HG03571 (cell line): Measurements from ENCODE around the gene NEIL3.

Experiments
- ATAC-seq: cut with Tn5 transposase; IDR thresholded peaks from one replicate; pipeline ENCODE4 v1.9.1; 2021; ENCODE audit not compliant: unreplicated experiment

The NEIL3 gene

DNA sequence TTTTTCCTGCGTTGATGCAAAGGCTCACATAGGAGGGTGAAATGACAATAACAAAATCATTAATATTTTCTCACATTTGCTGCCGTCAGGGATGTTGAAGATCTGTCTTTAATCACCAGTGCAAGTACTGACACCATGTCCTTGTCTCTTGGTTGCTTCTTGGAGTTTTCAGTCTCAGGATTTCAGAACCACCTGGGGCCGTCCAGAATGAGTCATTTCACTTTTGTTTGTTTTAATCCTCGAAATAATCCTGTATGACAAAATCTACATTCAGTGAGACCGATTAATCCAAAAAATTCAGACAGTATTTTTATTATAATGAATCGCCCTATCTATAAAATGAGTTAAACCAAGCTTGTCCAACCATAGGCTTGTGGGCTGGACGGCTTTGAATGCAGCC is 47.2 kb downstream of the NEIL3 start:
- no peak for ATAC-seq

DNA sequence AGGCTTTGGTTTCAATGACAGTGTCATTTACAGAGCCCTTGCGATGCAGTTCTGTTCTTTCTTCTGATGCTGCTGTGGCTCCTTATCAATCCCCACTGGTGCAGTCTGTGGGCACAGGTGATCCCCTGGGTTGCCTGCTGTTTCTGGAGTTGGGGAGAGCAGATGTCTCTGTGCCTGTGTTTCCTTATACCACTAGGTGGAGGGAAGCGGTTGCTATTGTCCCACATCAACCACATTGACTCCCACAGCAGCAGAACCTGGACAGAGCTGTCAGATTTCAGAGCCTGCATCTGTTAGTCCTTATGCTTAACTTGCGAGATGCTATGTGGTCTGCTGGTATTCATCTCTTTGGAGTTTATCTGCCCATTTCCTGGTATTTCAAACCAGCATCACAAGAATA is 57.7 kb downstream of the NEIL3 start:
- no peak for ATAC-seq

DNA sequence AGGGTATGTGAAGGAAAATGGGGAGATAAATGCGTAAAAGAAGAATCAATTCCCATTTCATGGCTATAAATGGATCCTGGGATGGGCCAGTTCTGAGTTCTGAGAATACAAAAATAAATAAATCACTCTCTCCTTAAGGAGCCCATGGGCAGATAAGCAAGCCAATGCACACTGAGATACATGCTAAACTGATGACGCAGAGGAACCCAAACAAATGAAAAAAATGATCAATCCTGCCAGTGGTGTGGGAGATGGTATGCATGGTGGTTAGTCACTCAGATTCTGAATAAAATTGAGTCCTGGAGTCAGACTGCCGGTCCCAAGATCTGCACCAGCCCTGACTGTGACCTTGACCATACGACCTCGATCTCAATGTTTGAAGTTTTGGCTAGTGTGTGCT is 59.7 kb downstream of the NEIL3 start:
- ATAC-seq = no peak

DNA sequence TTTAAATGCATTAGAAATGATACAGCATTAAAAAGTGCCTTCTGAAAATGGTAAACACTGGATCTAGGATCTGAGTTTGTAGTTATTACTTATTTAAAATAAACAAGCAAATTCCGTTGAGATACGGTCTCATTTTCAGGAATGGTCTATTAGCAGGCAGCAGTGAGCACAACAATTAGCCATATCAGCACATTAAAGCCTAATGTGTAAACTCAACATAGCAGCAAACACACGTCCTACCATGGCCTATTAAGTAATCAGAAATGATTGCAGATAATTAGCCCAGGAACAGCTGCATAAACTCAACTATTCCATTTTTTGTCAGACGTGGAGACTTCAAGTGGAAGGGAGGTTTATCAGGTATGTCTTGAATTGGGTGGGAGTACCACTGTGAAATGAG is 61.8 kb downstream of the NEIL3 start:
- ATAC-seq = no peak

DNA sequence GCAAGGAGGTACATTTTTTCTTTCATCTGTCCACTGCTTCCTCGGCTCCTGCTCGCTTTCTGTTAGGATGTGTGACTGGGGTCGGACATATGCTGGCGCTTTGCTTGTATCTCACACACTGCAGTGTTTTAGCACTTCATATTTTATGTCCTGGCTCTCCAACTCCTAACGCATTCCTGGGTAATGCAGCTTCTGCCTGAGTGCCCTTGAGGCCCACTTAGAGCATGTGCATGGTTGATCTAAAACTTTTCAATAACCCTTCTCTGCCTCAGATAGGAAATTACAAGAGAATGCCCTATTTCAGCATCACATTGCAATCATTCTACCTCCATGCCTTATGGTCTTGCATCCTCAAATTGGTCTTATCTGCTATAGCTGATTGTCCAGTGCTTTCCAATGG is 65.3 kb downstream of the NEIL3 start:
- ATAC-seq = no peak

- no peak for ATAC-seq
Observed at GRCh38 chr4:177375372-177375771, 65.7 kb downstream of the NEIL3 start.

DNA sequence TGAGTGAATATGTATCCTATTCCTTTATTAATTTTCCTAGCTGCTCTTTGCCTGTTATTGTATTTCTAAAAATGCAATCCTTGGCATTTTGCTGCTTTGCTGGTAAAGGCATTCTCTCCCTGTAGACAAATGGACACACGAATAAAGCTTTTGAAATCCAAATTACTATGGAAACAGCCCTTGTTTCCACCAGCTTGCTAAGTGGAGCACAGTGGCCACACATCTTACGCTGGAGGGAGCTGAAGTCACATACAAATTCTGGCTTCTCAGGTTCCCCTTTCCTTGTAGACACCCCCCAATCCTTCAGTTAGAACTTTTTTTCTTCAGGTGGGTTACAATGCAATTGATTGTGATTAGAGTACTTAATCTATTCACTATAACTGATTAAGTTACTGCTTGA is 66.3 kb downstream of the NEIL3 start:
- ATAC-seq = no peak

DNA sequence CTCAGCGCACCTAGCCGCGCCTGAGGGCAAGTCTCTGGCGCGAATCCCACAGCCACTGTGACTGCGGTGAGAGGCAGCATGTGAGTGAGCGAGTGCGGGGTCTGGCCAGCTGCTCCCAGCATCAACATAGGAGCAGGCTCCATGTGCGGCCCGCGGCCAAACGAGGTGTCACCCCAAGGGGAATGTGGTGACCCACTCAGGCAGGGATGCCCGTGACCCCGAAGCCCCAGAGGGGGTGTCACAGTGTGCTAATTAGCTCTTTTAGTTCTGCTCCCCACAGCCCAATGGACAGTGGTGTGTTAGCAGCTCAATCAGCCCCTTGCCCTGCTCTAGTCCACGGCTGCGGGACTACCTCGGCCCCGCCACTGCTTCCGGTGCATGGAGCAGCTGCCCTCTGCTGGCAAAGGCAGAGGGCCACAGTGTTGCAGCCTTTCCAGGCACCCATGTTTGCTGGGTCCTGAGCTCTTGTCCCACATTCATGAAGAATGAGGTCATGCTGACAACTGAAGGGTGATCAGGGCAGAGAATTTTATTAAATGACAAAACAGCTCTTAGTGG is 71.1 kb downstream of the NEIL3 start:
- ATAC-seq = no peak

DNA sequence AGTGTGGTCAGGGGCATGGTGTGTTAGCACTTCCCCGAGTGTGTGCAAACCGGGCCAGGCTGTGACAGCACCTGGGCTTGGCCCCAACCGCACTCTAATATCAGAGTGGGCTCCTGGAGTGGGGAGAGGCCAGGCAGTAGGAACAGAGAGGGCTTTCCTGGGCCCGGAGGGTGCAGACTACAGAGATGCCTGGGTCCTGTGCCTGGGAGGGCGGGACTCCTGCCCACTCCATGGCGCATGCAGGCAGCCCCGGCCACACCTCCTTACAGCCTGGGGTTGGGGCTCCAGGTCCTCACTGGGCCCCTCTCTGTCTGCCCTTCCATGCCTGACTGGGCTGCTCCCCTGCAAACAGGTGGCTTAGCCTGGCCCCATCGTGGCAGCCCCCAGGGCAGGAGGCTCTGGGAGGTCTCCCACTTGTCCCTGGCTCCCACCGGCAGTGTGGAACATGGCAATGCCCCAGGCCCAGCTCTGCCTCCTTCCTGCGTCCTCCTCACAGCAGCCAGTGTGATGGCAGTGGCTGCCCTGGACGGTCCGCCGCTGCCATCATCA is 72.2 kb downstream of the NEIL3 start:
- ATAC-seq = no peak

DNA sequence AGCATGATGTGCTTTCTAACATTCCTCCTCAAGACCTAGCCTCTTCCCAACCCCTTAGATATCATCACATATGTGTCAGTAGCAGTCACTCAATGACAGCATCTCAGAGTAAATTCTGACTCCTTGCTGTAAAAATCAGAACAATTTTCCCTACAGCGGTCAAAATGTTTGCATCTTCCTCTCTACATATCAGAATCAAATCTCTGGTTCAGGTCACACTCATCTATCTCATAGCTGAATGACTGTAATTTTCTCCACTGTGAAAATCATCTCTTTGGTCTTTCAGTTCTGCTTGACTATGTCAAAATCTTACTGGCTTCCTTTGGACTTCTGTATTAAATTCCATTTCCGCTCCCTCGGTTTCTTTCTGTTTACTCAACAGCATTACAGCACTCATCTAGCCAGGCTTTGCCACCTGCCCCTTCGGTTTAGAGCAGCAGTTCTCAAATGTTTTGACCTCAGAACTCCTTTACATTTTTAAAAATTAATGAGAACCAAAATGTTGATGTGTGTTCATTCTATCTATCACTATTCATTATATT is 75.3 kb downstream of the NEIL3 start:
- ATAC-seq = no peak

DNA sequence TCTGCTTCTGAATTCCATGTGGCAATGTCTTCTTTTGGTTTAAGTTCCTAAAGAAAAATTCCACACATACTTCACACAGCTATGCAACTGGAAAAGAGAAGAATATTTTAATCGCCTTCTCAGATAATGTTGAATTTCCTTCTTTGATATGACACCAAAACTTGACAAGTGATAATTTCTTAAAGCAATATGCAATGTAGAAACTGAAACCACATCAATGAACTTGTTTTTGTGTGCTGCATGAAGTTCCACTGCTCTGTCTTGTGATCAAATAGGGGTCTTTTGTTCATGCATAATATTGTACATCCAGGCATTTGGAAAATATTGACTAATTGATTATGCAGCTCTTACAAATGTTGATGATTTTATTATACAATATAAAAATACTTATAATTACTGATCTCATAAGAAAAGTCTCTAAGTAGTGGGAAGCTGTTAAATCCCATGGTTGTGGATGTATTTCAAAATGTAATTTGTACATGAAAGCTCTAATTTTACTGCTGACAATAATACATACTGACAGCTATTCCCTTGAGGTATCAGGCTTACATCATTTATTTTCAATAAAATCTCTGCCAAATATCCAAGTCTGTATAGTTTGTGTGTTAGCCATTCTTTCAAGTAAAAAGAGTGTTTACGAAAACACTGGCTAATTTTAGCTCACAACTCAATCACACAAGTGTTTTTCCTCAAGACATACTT is 76.1 kb downstream of the NEIL3 start:
- no peak for ATAC-seq

DNA sequence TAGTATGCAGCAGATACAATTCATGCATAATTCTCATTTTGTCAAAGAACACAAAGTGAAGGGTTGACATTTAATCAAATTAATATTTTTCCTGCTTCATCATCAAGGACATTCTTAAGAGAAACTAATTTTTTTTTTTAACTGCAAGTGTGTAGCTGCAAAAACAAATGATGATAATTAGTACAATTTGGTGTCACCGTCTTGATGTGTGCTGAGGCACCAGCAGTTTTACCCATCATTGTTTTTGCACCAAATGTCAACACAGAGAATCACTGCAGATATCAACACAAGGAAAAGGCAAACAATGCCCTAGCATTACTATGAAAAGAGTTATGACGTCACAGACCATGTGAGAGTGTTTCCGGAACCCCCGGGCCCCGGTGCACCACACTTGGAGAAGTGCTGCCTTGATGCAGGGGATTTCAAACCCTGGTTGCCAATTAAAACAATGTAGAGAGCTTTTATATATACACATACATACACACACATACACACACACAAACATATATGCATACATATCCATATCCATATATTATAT is 76.7 kb downstream of the NEIL3 start:
- no peak for ATAC-seq

GRCh38 chr4:177391287-177391686 is 81.6 kb downstream of the NEIL3 start:
- no peak for ATAC-seq

DNA sequence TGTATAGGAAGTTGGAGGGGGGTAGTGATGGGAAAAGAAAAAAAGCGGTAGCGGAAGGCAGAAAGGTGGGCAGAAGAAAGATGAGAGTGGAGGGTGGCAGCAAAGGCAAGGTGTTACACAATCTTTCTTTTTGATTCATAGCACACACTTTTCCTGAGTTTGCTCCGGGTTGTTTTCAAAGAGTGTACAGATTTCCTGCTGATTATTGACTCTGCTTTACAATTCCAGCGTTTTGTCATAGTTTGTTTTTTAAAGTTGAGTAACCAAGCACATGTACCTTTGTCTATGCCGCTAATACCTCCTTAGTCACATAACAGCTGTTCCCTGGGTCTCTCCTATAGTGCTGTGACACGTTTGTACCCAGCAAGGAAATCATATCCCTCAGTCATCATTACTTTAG is 82.3 kb downstream of the NEIL3 start:
- no peak for ATAC-seq

DNA sequence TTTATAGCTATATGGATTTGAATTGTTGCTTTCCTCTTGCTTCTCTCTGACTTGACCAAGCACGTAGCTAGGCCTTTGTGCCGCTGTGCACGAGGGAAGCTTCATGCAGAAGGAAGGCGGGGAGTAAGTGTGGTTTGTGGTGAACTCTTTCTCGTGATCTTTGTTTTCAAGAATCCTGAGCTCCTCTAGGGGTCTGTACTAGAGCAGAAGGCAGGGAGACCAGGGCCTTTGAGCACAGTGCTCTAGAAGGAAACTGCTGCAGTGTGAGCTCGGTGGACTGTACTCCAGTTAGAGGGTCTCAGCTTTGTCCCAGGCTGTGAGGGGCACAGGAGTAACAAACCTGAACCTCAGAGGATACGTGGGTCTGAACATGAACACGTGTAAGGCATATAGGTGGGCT is 83.6 kb downstream of the NEIL3 start:
- no peak for ATAC-seq

DNA sequence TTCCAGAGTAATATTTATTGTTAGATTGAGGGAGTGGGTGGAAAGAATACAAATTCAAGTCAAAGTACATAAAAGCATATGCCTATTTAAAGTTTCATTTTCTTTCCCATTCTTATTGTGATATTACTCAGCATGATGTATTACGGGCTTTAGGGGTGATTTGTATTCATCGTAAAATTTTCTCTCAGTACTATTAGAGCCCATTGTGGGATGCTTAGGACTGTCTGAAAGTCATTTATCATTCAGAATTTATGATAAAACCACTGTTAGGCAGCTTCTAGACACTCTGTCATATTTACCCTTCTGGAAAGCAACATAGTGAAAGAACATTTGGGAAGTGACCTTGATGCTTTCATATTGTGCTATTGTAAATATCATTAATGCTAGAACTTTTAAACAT is 86.7 kb downstream of the NEIL3 start:
- no peak for ATAC-seq

- no peak for ATAC-seq
Observed at GRCh38 chr4:177400030-177400429, 90.4 kb downstream of the NEIL3 start.

DNA sequence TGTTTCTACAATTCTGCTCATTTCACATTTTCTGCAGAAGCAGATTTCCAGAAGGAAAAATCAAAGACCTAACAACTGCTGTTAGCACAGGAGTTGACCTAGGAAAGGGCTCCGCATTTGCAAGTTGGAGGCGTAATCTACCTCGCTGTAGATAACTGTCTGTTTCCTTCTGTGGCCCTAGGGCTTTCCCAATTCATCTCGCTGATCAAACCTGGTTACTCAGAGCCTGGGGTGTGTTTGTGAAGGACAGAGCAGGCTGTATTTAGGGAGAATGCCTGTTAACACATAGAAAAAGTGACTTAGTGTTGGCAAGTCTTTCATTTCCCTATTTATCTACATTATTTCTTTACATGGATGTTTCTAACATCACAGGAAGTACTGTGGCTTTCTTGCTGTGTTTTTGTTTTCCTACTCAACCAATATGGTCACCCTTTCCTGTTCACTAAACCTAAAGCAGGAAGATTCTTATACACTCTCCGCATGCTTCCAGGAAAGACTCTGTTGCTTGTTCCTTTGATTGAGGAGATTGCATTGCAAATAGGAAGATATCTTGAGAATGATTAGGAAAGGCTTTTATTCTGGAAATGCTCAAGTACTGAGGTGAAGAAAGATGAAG is 92.1 kb downstream of the NEIL3 start:
- no peak for ATAC-seq

- no peak for ATAC-seq
Observed at GRCh38 chr4:177403746-177404145, 94.1 kb downstream of the NEIL3 start.

DNA sequence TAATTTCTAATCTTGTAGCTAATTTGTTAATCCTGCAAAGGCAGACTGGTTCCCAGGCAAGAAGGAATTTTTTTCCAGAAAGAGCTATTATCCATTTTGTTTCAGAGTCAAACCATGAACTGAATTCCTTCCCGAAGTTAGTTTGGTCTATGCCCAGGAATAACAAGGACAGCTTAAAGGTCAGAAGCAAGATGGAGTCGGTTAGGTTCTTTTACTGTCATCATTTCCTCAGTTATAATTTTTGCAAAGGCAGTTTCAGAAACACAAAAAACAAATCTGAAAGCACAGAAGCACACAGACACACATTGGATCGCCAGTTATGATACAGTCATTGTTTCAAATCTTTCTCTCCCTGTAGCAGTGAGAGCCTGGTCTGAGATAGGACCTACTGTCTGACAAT is 94.7 kb downstream of the NEIL3 start:
- no peak for ATAC-seq

DNA sequence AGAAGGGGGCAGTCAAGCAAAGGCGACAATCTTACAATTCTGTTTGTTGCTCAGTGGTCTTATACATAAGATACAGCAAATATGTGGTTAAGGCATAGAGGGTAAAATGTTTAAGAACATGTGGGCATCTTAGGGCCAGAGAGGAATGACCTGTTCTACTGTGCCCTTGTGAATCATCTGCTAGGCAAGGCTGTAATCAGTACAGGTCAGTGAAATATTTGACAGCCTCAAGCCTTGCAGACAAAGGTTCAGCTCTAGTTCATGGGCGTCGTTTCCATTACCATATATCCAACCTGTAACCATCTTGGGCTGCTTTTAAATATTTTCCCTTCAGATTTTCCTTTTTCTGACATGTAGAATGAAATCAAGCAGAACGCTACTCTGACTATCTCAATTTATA is 95.3 kb downstream of the NEIL3 start:
- ATAC-seq = no peak

DNA sequence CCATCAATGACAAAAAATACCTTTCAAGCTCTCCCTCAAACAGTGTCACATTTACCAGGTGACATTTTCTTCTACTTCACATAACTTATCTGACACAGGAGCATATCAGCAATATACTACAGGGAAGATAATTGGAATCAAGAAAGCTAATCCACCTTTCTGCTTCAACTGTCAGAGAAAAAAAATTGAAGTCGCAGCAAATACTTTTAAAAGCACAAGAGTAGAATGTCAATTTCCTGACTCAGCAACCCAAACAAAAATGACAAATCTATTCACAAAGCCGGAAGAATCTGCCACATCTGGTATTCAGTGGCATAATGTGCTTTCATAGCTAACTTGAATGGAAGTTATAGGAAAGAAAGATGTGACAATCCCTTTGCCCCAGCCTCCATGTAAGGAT is 95.8 kb downstream of the NEIL3 start:
- ATAC-seq = no peak
